Neutrophil (primary cell): Measurements from ENCODE around the gene ZNF777.

Experiments used
- H3K27ac ChIP-seq: fragments of 200-600 bp; sonication (generic); 2 replicates; pipeline ENCODE4 v1.5.1; 2016; ENCODE audit warnings: mild to moderate bottlenecking, moderate library complexity
- H3K27me3 ChIP-seq: fragments of 200-600 bp; sonication (generic); 2 replicates; pipeline ENCODE4 v1.6.0; 2016; ENCODE audit warnings: mild to moderate bottlenecking
- H3K36me3 ChIP-seq: fragments of 200-600 bp; sonication (generic); 2 replicates; pipeline ENCODE4 v1.5.1; 2017
- H3K4me1 ChIP-seq, 2 experiments: fragments of 200-600 bp in 1 of 2; sonication (generic) in 1 of 2; 1 replicate in 1 of 2; 2 replicates in 1 of 2; pipeline versions ENCODE4 v1.5.1 to v1.6.1; 2013 to 2016; ENCODE audit warnings: low read depth in 1 of 2, low read length in 1 of 2, mild to moderate bottlenecking in 1 of 2, moderate library complexity in 1 of 2; ENCODE audit not compliant: control insufficient read depth in 1 of 2, insufficient read depth in 1 of 2
- H3K4me3 ChIP-seq, 2 experiments: fragments of 200-600 bp in 1 of 2; sonication (generic) in 1 of 2; 1 replicate in 1 of 2; 2 replicates in 1 of 2; pipeline ENCODE4 v1.5.1; 2013 to 2016; ENCODE audit warnings: low read depth in 1 of 2, low read length in 1 of 2, mild to moderate bottlenecking in 1 of 2, moderate library complexity in 1 of 2
- H3K9me3 ChIP-seq: fragments of 200-600 bp; sonication (generic); 2 replicates; pipeline ENCODE4 v1.5.1; 2016
- CTCF ChIP-seq: fragments of 200-600 bp; sonication (generic); IDR thresholded peaks from 2 replicates; pipeline ENCODE4 v1.5.1; 2016; ENCODE audit warnings: antibody characterized with exemption

ZNF777 gene

GRCh38 chr7:149436358-149436757 is 24.5 kb downstream of the ZNF777 start:
- Histone ChIP-seq H3K4me1 (no peaks in the 10 kb centered on the region), H3K9me3 (no peaks in the 10 kb centered on the region)
- TF ChIP-seq CTCF: no peak

GRCh38 chr7:149433124-149433523 is 27.7 kb downstream of the ZNF777 start:
- Histone ChIP-seq H3K27ac (no peak overlapping the region), H3K36me3 (peaks cover 19% of the 10 kb centered on the region), H3K27me3 (no peaks in the 10 kb centered on the region), H3K4me1 (no peaks in the 10 kb centered on the region), H3K9me3 (no peaks in the 10 kb centered on the region), H3K4me3 (no peak overlapping the region)
- no peak for TF ChIP-seq CTCF

More at GRCh38 chr7:149436358-149436757, 24.5 kb downstream of the ZNF777 start:
- peaks cover 19% of the 10 kb centered on the region for H3K36me3 ChIP-seq
- no peak overlapping the region for H3K27ac ChIP-seq
- no peak overlapping the region for H3K4me3 ChIP-seq
- H3K27me3 ChIP-seq: no peaks in the 10 kb centered on the region

GRCh38 chr7:149432121-149432691 is 28.7 kb downstream of the ZNF777 start:
- Histone ChIP-seq H3K9me3 (no peaks in the 10 kb centered on the region), H3K4me1 (no peaks in the 10 kb centered on the region), H3K36me3 (peaks cover 19% of the 10 kb centered on the region), H3K27ac (no peak overlapping the region), H3K4me3 (no peak overlapping the region), H3K27me3 (no peaks in the 10 kb centered on the region)
- TF ChIP-seq CTCF: no peak

GRCh38 chr7:149431486-149432120 is 29.3 kb downstream of the ZNF777 start:
- H3K36me3 ChIP-seq: peaks cover 19% of the 10 kb centered on the region

GRCh38 chr7:149430192-149430591 is 30.7 kb downstream of the ZNF777 start:
- H3K27me3 ChIP-seq: peaks cover 1% of the 10 kb centered on the region
- no peak for TF ChIP-seq CTCF
- H3K9me3 ChIP-seq: no peaks in the 10 kb centered on the region
- H3K4me3 ChIP-seq: no peak overlapping the region
- H3K36me3 ChIP-seq: peaks cover 10% of the 10 kb centered on the region
- no peak overlapping the region for H3K27ac ChIP-seq
- H3K4me1 ChIP-seq: no peaks in the 10 kb centered on the region

More at GRCh38 chr7:149431486-149432120, 29.3 kb downstream of the ZNF777 start:
- no peak for TF ChIP-seq CTCF
- Histone ChIP-seq H3K9me3 (no peaks in the 10 kb centered on the region), H3K4me3 (no peak overlapping the region), H3K27ac (no peak overlapping the region), H3K4me1 (no peaks in the 10 kb centered on the region), H3K27me3 (no peaks in the 10 kb centered on the region)
